SK-N-SH (cell line): Measurements from ENCODE around the gene ZNF23. TPM values are rescaled to one million over a fixed set of nuclear protein-coding genes. Genes with fewer than 3 reads are reported as not detected.

Experiments used
- CTCF ChIA-PET: fragments of 300-600, 350-600 bp; formaldehyde crosslinking; extraction: SDS; loops from one replicate; lab custom pipeline; 2021; lab: Yijun Ruan, JAX
- POLR2A ChIA-PET: fragments of 350-600 bp; sonication (Branson Sonifier 250); formaldehyde crosslinking; extraction: SDS; loops from one replicate; lab custom pipeline; 2020; ENCODE audit warnings: antibody characterized with exemption, inconsistent platforms; lab: Yijun Ruan, JAX
- DNase-seq: peaks from one replicate; pipeline ENCODE4 v3.0.0; 2012
- H2AFZ ChIP-seq: fragments of 200-600 bp; sonication (generic); 2 replicates; pipeline ENCODE4 v1.8.1; 2016; ENCODE audit warnings: antibody characterized with exemption, mild to moderate bottlenecking, low read depth
- H3F3A ChIP-seq: fragments of 200-600 bp; sonication (generic); replicated peaks from 2 replicates; pipeline ENCODE3; 2016; ENCODE audit warnings: antibody characterized with exemption, mild to moderate bottlenecking; ENCODE audit not compliant: insufficient read depth
- H3K27ac ChIP-seq, 2 experiments: fragments of 200-500 bp in 1 of 2; fragments of 200-600 bp in 1 of 2; sonication (Bioruptor generic) in 1 of 2; sonication (generic), shearing (Covaris generic) in 1 of 2; 2 replicates each; pipeline versions ENCODE4 v1.5.1 to v1.6.1; 2014 to 2016; ENCODE audit warnings: low read depth in 2 of 2, inconsistent platforms in 1 of 2, low read length in 1 of 2, mild to moderate bottlenecking in 1 of 2, mixed read lengths in 1 of 2
- H3K27me3 ChIP-seq: fragments of 200-600 bp; sonication (generic), shearing (Covaris generic); 2 replicates; pipeline ENCODE4 v1.6.1; 2016; ENCODE audit warnings: mixed run types; ENCODE audit not compliant: insufficient read depth
- H3K36me3 ChIP-seq, 2 experiments: fragments of 200-500 bp in 1 of 2; fragments of 200-600 bp in 1 of 2; sonication (Bioruptor generic) in 1 of 2; sonication (generic) in 1 of 2; replicated peaks in 1 of 2; 2 replicates each; pipeline versions ENCODE3 to v1.5.1; 2014 to 2016; ENCODE audit warnings: low read length in 1 of 2, mild to moderate bottlenecking in 1 of 2; ENCODE audit not compliant: insufficient read depth in 2 of 2, control insufficient read depth in 1 of 2
- H3K4me1 ChIP-seq, 2 experiments: fragments of 200-500 bp in 1 of 2; fragments of 200-600 bp in 1 of 2; sonication (Bioruptor generic) in 1 of 2; sonication (generic), shearing (Covaris generic) in 1 of 2; 2 replicates each; pipeline versions ENCODE4 v1.5.1 to v1.6.1; 2014 to 2016; ENCODE audit warnings: low read depth in 1 of 2, low read length in 1 of 2, mixed run types in 1 of 2; ENCODE audit not compliant: insufficient read depth in 2 of 2, control insufficient read depth in 1 of 2
- H3K4me2 ChIP-seq: fragments of 200-600 bp; sonication (generic), shearing (Covaris generic); 2 replicates; pipeline ENCODE4 v1.6.1; 2017; ENCODE audit warnings: mixed run types
- H3K4me3 ChIP-seq, 2 experiments: fragments of 200-500 bp in 1 of 2; fragments of 200-600 bp in 1 of 2; sonication (Bioruptor generic) in 1 of 2; sonication (generic), shearing (Covaris generic) in 1 of 2; 2 replicates each; pipeline versions ENCODE4 v1.5.1 to v1.8.1; 2014 to 2016; ENCODE audit warnings: low read depth in 2 of 2, inconsistent platforms in 1 of 2, low read length in 1 of 2, mild to moderate bottlenecking in 1 of 2, mixed read lengths in 1 of 2, moderate library complexity in 1 of 2
- H3K79me2 ChIP-seq: fragments of 200-600 bp; sonication (generic); 2 replicates; pipeline ENCODE4 v1.8.1; 2017; ENCODE audit warnings: mild to moderate bottlenecking; ENCODE audit not compliant: insufficient read depth
- H3K9ac ChIP-seq: fragments of 200-600 bp; sonication (generic); 2 replicates; pipeline ENCODE4 v1.6.1; 2017; ENCODE audit warnings: mixed run types
- H3K9me2 ChIP-seq: fragments of 200-600 bp; sonication (generic); 2 replicates; pipeline ENCODE4 v1.6.1; 2017; ENCODE audit warnings: mixed run types
- H3K9me3 ChIP-seq: fragments of 200-600 bp; sonication (generic); 2 replicates; pipeline ENCODE4 v1.6.1; 2017; ENCODE audit warnings: mixed run types, mild to moderate bottlenecking, moderate library complexity
- H4K20me1 ChIP-seq: fragments of 200-600 bp; sonication (generic); 2 replicates; pipeline ENCODE4 v1.6.1; 2017; ENCODE audit warnings: mild to moderate bottlenecking, mixed run types; ENCODE audit not compliant: insufficient read depth
- CTCF ChIP-seq: fragments of 200-600 bp; sonication (generic); IDR thresholded peaks from 2 replicates; pipeline ENCODE4 v1.6.1; 2017; ENCODE audit warnings: antibody characterized with exemption, mild to moderate bottlenecking, moderate library complexity
- EP300 ChIP-seq, 2 experiments: IDR thresholded peaks; 2 replicates each; pipeline versions ENCODE4 v1.4.0 to v1.6.1; 2012; ENCODE audit warnings: borderline replicate concordance in 1 of 2, low read depth in 1 of 2, low read length in 1 of 2
- EZH2phosphoT487 ChIP-seq: fragments of 200-600 bp; sonication (generic); IDR thresholded peaks from 2 replicates; pipeline ENCODE4 v1.6.1; 2017; ENCODE audit warnings: low read depth, mixed run types, mild to moderate bottlenecking, antibody characterized with exemption, moderate library complexity, borderline replicate concordance
- FOSL2 ChIP-seq: IDR thresholded peaks from 2 replicates; pipeline ENCODE4 v1.4.0; 2012; ENCODE audit warnings: low read depth, mild to moderate bottlenecking, moderate library complexity, borderline replicate concordance
- FOXM1 ChIP-seq: IDR thresholded peaks from 2 replicates; pipeline ENCODE4 v1.4.0; 2012; ENCODE audit warnings: low read depth, mild to moderate bottlenecking
- MAX ChIP-seq: IDR thresholded peaks from 2 replicates; pipeline ENCODE4 v1.4.0; 2012; ENCODE audit warnings: low read depth
- NRF1 ChIP-seq: IDR thresholded peaks from 2 replicates; pipeline ENCODE4 v1.6.1; 2012; ENCODE audit warnings: low read depth, mild to moderate bottlenecking, low read length
- PBX3 ChIP-seq: IDR thresholded peaks from 2 replicates; pipeline ENCODE4; 2012
- RAD21 ChIP-seq: IDR thresholded peaks from 2 replicates; pipeline ENCODE4 v1.6.1; 2012; ENCODE audit warnings: mild to moderate bottlenecking, low read length
- RFX5 ChIP-seq: IDR thresholded peaks from 2 replicates; pipeline ENCODE4 v1.6.1; 2012; ENCODE audit warnings: mild to moderate bottlenecking, improper control_type of control experiment, low read length
- SIN3A ChIP-seq: IDR thresholded peaks from 2 replicates; pipeline ENCODE4 v1.6.1; 2012; ENCODE audit warnings: low read depth, mild to moderate bottlenecking, low read length, moderate library complexity, borderline replicate concordance
- SMC3 ChIP-seq: IDR thresholded peaks from 2 replicates; pipeline ENCODE4 v1.6.1; 2012; ENCODE audit warnings: low read depth, low read length, improper control_type of control experiment
- ZBTB33 ChIP-seq: IDR thresholded peaks from 2 replicates; pipeline ENCODE4 v1.4.0; 2012; ENCODE audit warnings: low read depth, borderline replicate concordance
- WGBS: methylation state at CpG from one replicate; pipeline ENCODE4 v1.1.6; 2017; ENCODE audit warnings: low lambda C conversion rate; 5-methylcytosine and 5-hydroxymethylcytosine counted together
- polyA plus RNA-seq, 3 experiments: library from polyadenylated mRNA; depleted of rRNA; stranded (reverse); fragments of >200 nt; gene quantifications; 2 replicates each; pipeline ENCODE4 v1.2.3, GENCODE V29; 2012

Gene ZNF23
- polyA plus RNA-seq, 1 of the 3 experiments (the other 2 are of a cell fraction): 7.3 TPM

GRCh38 chr16:71479420-71479819 lies 17.4 kb upstream of the ZNF23 start:
- POLR2A ChIA-PET: interaction anchor here (0.6 kb wide), 1 partner anchor 17 kb away, joined by 3 read pairs; the partner anchor contains the start of gene ZNF23
- Histone ChIP-seq H3K4me2 (no peak overlapping the region), H3K4me1 (peaks cover 0 to 8% of the 10 kb centered on the region in 2 experiments; a peak in 2 of 4 replicates), H3K4me3 (no peak overlapping the region), H3K9me3 (no peaks in the 10 kb centered on the region; the same call in 1 of the 2 replicates), H2AFZ (no peak overlapping the region), H3K9ac (no peak overlapping the region), H3K27me3 (no peaks in the 10 kb centered on the region), H3K9me2 (no peaks in the 10 kb centered on the region), H3K27ac (no peak overlapping the region), H3F3A (peaks cover 26% of the 10 kb centered on the region), H3K79me2 (peaks cover 11% of the 10 kb centered on the region), H4K20me1 (no peaks in the 10 kb centered on the region), H3K36me3 (peaks cover 24 to 36% of the 10 kb centered on the region in 2 experiments)
- CTCF ChIA-PET: interaction anchor here (0.7 to 1.3 kb wide), 4 partner anchors 15 to 132 kb away, joined by 4 to 8 read pairs (median 4); no protein-coding TSS in a partner anchor
- TF ChIP-seq RAD21 (peak; percentile 55), RFX5 (no peak), SMC3 (peak; percentile 41; the same call in 1 of the 2 replicates), PBX3 (no peak), FOXM1 (no peak), ZBTB33 (no peak), EZH2phosphoT487 (no peak), FOSL2 (no peak), NRF1 (no peak), CTCF (peak; percentile 50), SIN3A (no peak), EP300 (IDR thresholded peaks at IDR 0.05; ENCODE audit: borderline replicate concordance in 1 of 2, low read depth in 1 of 2, low read length in 1 of 2) (no peak), MAX (no peak)
- 61% methylated on average over 3 of the region's 3 CpGs for WGBS
- peak; percentile 50 for DNase-seq
